ENCODE measurements around the gene MAOB. TPM values are rescaled to one million over a fixed set of nuclear protein-coding genes. Genes with fewer than 3 reads are reported as not detected.

MAOB gene
- total RNA-seq, 1 experiment from 2014 or later, result not detected

GRCh38 chrX:43840265-43840664, 42.0 kb downstream of the MAOB start:
- peaks cover 53% of the 10 kb centered on the region for H3K27me3 Mint-ChIP-seq (ENCODE audit: insufficient read depth, unreplicated experiment)
- ChIA-PET CTCF (interaction anchor here (1.4 to 2.0 kb wide), 2 partner anchors 118 to 404 kb away, joined by 3 to 6 read pairs; no protein-coding TSS in a partner anchor), POLR2A (no interaction called here)
- no peak for TF ChIP-seq CTCF (IDR thresholded peaks at IDR 0.05; ENCODE audit: unreplicated experiment)
- peaks cover 6% of the 10 kb centered on the region for H3K9me3 Mint-ChIP-seq (ENCODE audit: unreplicated experiment)
- intact Hi-C loops (cut with micrococcal nuclease), result no loop called here
- H3K27ac Mint-ChIP-seq (ENCODE audit: low read depth, unreplicated experiment), result no peak overlapping the region
- no peak for DNase-seq (ENCODE audit: unreplicated experiment)
- no peaks in the 10 kb centered on the region for H3K4me1 Mint-ChIP-seq (ENCODE audit: insufficient read depth, unreplicated experiment)
- no TSS peak for BruUV-seq (replicated peaks)
- H3K36me3 Mint-ChIP-seq (ENCODE audit: insufficient read depth, unreplicated experiment), result no peaks in the 10 kb centered on the region
- H3K4me3 Mint-ChIP-seq (ENCODE audit: unreplicated experiment), result no peak overlapping the region

- Mint-ChIP-seq H3K4me3 (ENCODE audit: unreplicated experiment) (no peak overlapping the region), H3K27me3 (ENCODE audit: insufficient read depth, unreplicated experiment) (peaks cover 62% of the 10 kb centered on the region)
- POLR2A ChIA-PET, result interaction anchor here (0.8 kb wide), 1 partner anchor 102 kb away, joined by 3 read pairs; no protein-coding TSS in a partner anchor
Observed at GRCh38 chrX:43836435-43837184, 45.6 kb downstream of the MAOB start.

GRCh38 chrX:43835559-43835958, 46.7 kb downstream of the MAOB start:
- ChIA-PET POLR2A (interaction anchor here (0.8 kb wide), 1 partner anchor 103 kb away, joined by 3 read pairs; no protein-coding TSS in a partner anchor), CTCF (interaction anchor here (0.5 to 3.2 kb wide), 20 partner anchors 9 to 483 kb away, joined by 3 to 18 read pairs (median 4); no protein-coding TSS in a partner anchor)
- intact Hi-C loops (cut with micrococcal nuclease), result loop anchor here (5.0 kb wide), 1 partner anchor 187 kb away; no protein-coding TSS in a partner anchor
- Mint-ChIP-seq H3K27me3 (ENCODE audit: insufficient read depth, unreplicated experiment) (peaks cover 61% of the 10 kb centered on the region), H3K27ac (ENCODE audit: low read depth, unreplicated experiment) (no peak overlapping the region), H3K36me3 (ENCODE audit: insufficient read depth, unreplicated experiment) (no peaks in the 10 kb centered on the region), H3K4me1 (ENCODE audit: insufficient read depth, unreplicated experiment) (no peaks in the 10 kb centered on the region), H3K4me3 (ENCODE audit: unreplicated experiment) (no peak overlapping the region), H3K9me3 (ENCODE audit: unreplicated experiment) (no peaks in the 10 kb centered on the region)
- no peak for DNase-seq (ENCODE audit: unreplicated experiment)
- BruUV-seq (replicated peaks), result no TSS peak
- TF ChIP-seq CTCF (IDR thresholded peaks at IDR 0.05; ENCODE audit: unreplicated experiment), result no peak

More at GRCh38 chrX:43836435-43837184, 45.6 kb downstream of the MAOB start:
- peak; percentile 50 for DNase-seq (ENCODE audit: unreplicated experiment)
- Mint-ChIP-seq H3K9me3 (ENCODE audit: unreplicated experiment) (peaks cover 3% of the 10 kb centered on the region), H3K27ac (ENCODE audit: low read depth, unreplicated experiment) (no peak overlapping the region), H3K36me3 (ENCODE audit: insufficient read depth, unreplicated experiment) (no peaks in the 10 kb centered on the region), H3K4me1 (ENCODE audit: insufficient read depth, unreplicated experiment) (no peaks in the 10 kb centered on the region)
- intact Hi-C loops (cut with micrococcal nuclease), result loop anchor here (1.0 to 5.0 kb wide), 4 partner anchors 102 to 408 kb away; no protein-coding TSS in a partner anchor
- peak; percentile 55 for TF ChIP-seq CTCF (IDR thresholded peaks at IDR 0.05; ENCODE audit: unreplicated experiment)
- CTCF ChIA-PET, result interaction anchor here (0.6 to 3.2 kb wide), 15 partner anchors 8 to 1773 kb away, joined by 3 to 18 read pairs (median 4); no protein-coding TSS in a partner anchor
- BruUV-seq (replicated peaks), result no TSS peak

GRCh38 chrX:43827791-43828190, 54.5 kb downstream of the MAOB start:
- no peaks in the 10 kb centered on the region for H3K9me3 Mint-ChIP-seq (ENCODE audit: unreplicated experiment)
- BruUV-seq (replicated peaks), result no TSS peak
- no peaks in the 10 kb centered on the region for H3K36me3 Mint-ChIP-seq (ENCODE audit: insufficient read depth, unreplicated experiment)

More at GRCh38 chrX:43827791-43828190, 54.5 kb downstream of the MAOB start:
- Mint-ChIP-seq H3K27me3 (ENCODE audit: insufficient read depth, unreplicated experiment) (peaks cover 57% of the 10 kb centered on the region), H3K4me1 (ENCODE audit: insufficient read depth, unreplicated experiment) (no peaks in the 10 kb centered on the region), H3K27ac (ENCODE audit: low read depth, unreplicated experiment) (no peak overlapping the region), H3K4me3 (ENCODE audit: unreplicated experiment) (no peak overlapping the region)
- POLR2A ChIA-PET, result no interaction called here
- CTCF ChIA-PET, result no interaction called here
- intact Hi-C loops (cut with micrococcal nuclease), result no loop called here
- TF ChIP-seq CTCF (IDR thresholded peaks at IDR 0.05; ENCODE audit: unreplicated experiment), result no peak
- DNase-seq (ENCODE audit: unreplicated experiment), result no peak

Measured in MCF 10A (cell line).